Neuronal stem cell (in vitro differentiated cells): ENCODE data around the gene ZNF784.

Experiments used
- DNase-seq: peaks from one replicate; pipeline ENCODE4 v3.0.0-alpha.2; 2013; ENCODE audit warnings: low spot score
- H2AFZ ChIP-seq: one replicate; pipeline ENCODE4 v1.6.1; 2013; ENCODE audit warnings: mild to moderate bottlenecking, low read length, inconsistent platforms
- H2AK5ac ChIP-seq: 2 replicates; pipeline ENCODE4 v1.6.1; 2013; ENCODE audit warnings: low read depth, mild to moderate bottlenecking, inconsistent platforms, low read length, moderate library complexity, mixed read lengths
- H2BK120ac ChIP-seq: 2 replicates; pipeline ENCODE4 v1.6.1; 2013; ENCODE audit warnings: low read depth, mild to moderate bottlenecking, inconsistent platforms, low read length, moderate library complexity, mixed read lengths
- H2BK12ac ChIP-seq: one replicate; pipeline ENCODE4 v1.6.1; 2013; ENCODE audit warnings: low read length, inconsistent platforms
- H2BK15ac ChIP-seq: 2 replicates; pipeline ENCODE4 v1.6.1; 2013; ENCODE audit warnings: mild to moderate bottlenecking, low read length, inconsistent platforms, mixed read lengths
- H2BK5ac ChIP-seq: one replicate; pipeline ENCODE4 v1.6.1; 2013; ENCODE audit warnings: inconsistent platforms, mild to moderate bottlenecking, low read length, moderate library complexity
- H3K14ac ChIP-seq: one replicate; pipeline ENCODE4 v1.6.1; 2013; ENCODE audit warnings: low read length, inconsistent platforms
- H3K18ac ChIP-seq: 2 replicates; pipeline ENCODE4 v1.6.1; 2013; ENCODE audit warnings: low read length, inconsistent platforms
- H3K23ac ChIP-seq: 2 replicates; pipeline ENCODE4 v1.6.1; 2013; ENCODE audit warnings: low read depth, mild to moderate bottlenecking, mixed read lengths, low read length, inconsistent platforms; ENCODE audit not compliant: poor library complexity
- H3K27ac ChIP-seq: replicated peaks from 3 replicates; pipeline ENCODE4 v1.5.1; 2013; ENCODE audit warnings: low read length, inconsistent platforms
- H3K27me3 ChIP-seq, 3 experiments: 2 replicates each; pipeline ENCODE4 v1.6.1; 2013; ENCODE audit warnings: low read length in 3 of 3, mild to moderate bottlenecking in 2 of 3, inconsistent platforms in 1 of 3, low read depth in 1 of 3, mixed read lengths in 1 of 3, moderate library complexity in 1 of 3; ENCODE audit not compliant: control insufficient read depth in 3 of 3, insufficient read depth in 3 of 3
- H3K36me3 ChIP-seq, 2 donors: replicated peaks in 1 of 2; 2 replicates each; pipeline ENCODE4 v1.6.1; 2013; ENCODE audit warnings: low read length in 2 of 2; ENCODE audit not compliant: control insufficient read depth in 2 of 2, insufficient read depth in 2 of 2
- H3K4ac ChIP-seq: 2 replicates; pipeline ENCODE4 v1.6.1; 2013; ENCODE audit warnings: inconsistent platforms, mild to moderate bottlenecking, low read length, moderate library complexity
- H3K4me1 ChIP-seq, 2 donors: 1 replicate in 1 of 2; 2 replicates in 1 of 2; pipeline ENCODE4 v1.6.1; 2013; ENCODE audit warnings: low read length in 2 of 2, low read depth in 1 of 2; ENCODE audit not compliant: control insufficient read depth in 2 of 2, insufficient read depth in 1 of 2
- H3K4me2 ChIP-seq: one replicate; pipeline ENCODE4 v1.6.1; 2013; ENCODE audit warnings: mild to moderate bottlenecking, low read length, inconsistent platforms; ENCODE audit not compliant: insufficient read depth, poor library complexity, severe bottlenecking
- H3K4me3 ChIP-seq, 2 donors: 2 replicates each; pipeline ENCODE4 v1.5.1; 2013; ENCODE audit warnings: low read length in 2 of 2, mild to moderate bottlenecking in 2 of 2, inconsistent platforms in 1 of 2, moderate library complexity in 1 of 2
- H3K79me1 ChIP-seq: one replicate; pipeline ENCODE4 v1.6.1; 2013; ENCODE audit warnings: low read depth, mild to moderate bottlenecking, inconsistent platforms, low read length, moderate library complexity
- H3K9ac ChIP-seq: one replicate; pipeline ENCODE4 v1.6.1; 2013; ENCODE audit warnings: mild to moderate bottlenecking, low read depth, low read length, inconsistent platforms; ENCODE audit not compliant: poor library complexity
- H3K9me3 ChIP-seq, 2 donors: replicated peaks in 1 of 2; 2 replicates each; pipeline versions ENCODE3 to v1.6.1; 2013; ENCODE audit warnings: low read length in 2 of 2, mild to moderate bottlenecking in 2 of 2, inconsistent platforms in 1 of 2, low read depth in 1 of 2, mixed read lengths in 1 of 2, moderate library complexity in 1 of 2; ENCODE audit not compliant: control insufficient read depth in 2 of 2, insufficient read depth in 1 of 2
- H4K8ac ChIP-seq: one replicate; pipeline ENCODE4 v1.6.1; 2013; ENCODE audit warnings: low read depth, mild to moderate bottlenecking, inconsistent platforms, low read length, moderate library complexity
- H4K91ac ChIP-seq: one replicate; pipeline ENCODE4 v1.6.1; 2013; ENCODE audit warnings: low read length, low read depth, mild to moderate bottlenecking, inconsistent platforms; ENCODE audit not compliant: poor library complexity
- WGBS, 2 donors: extraction: QIAGEN DNeasy Blood & Tissue Kit; methylation state at CpG; one replicate each; pipeline ENCODE4 v1.1.7; 2013; ENCODE audit warnings: missing lambda C conversion rate in 2 of 2, mixed read lengths in 1 of 2; ENCODE audit not compliant: insufficient read length in 2 of 2, insufficient replicate concordance in 1 of 2; ENCODE audit errors: extremely low coverage in 2 of 2; 5-methylcytosine and 5-hydroxymethylcytosine counted together

The ZNF784 gene

DNA sequence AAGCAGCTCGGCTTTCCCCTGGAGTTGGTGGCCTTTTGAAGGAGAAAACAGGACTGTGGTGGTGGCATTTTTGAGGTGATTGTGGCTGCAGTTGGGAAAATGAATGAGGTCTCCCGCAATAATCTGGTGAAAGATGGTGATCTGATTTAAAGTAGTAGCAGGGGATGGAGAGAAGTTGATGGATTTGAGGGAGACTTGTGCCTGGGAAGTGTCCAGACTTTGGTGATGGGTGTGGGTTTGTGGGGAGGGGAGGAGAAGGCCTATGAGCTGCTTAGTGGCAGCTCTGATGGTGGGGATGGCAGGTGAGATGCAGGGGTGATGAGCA, 46.6 kb upstream of the ZNF784 start:
- Histone ChIP-seq H2BK5ac (peak overlapping the region; percentile 11), H3K23ac (no peak overlapping the region), H3K4me3 (no peak overlapping the region), H3K27me3 (no peaks in the 10 kb centered on the region), H4K91ac (no peak overlapping the region), H3K18ac (no peak overlapping the region), H3K4me2 (no peak overlapping the region), H4K8ac (no peak overlapping the region), H3K36me3 (peaks cover 52 to 76% of the 10 kb centered on the region in 2 donors), H3K27ac (no peak overlapping the region), H3K9me3 (no peaks in the 10 kb centered on the region), H3K79me1 (peaks cover 32% of the 10 kb centered on the region), H2BK12ac (no peak overlapping the region), H3K14ac (no peak overlapping the region), H3K9ac (no peak overlapping the region), H2AFZ (no peak overlapping the region), H3K4ac (no peak overlapping the region), H2BK120ac (no peak overlapping the region), H2AK5ac (no peak overlapping the region), H3K4me1 (peaks cover 8 to 15% of the 10 kb centered on the region in 2 donors), H2BK15ac (no peak overlapping the region)
- no peak for DNase-seq
- WGBS, 2 donors, result no CpG with 5 or more reads among the region's 2 CpGs

DNA sequence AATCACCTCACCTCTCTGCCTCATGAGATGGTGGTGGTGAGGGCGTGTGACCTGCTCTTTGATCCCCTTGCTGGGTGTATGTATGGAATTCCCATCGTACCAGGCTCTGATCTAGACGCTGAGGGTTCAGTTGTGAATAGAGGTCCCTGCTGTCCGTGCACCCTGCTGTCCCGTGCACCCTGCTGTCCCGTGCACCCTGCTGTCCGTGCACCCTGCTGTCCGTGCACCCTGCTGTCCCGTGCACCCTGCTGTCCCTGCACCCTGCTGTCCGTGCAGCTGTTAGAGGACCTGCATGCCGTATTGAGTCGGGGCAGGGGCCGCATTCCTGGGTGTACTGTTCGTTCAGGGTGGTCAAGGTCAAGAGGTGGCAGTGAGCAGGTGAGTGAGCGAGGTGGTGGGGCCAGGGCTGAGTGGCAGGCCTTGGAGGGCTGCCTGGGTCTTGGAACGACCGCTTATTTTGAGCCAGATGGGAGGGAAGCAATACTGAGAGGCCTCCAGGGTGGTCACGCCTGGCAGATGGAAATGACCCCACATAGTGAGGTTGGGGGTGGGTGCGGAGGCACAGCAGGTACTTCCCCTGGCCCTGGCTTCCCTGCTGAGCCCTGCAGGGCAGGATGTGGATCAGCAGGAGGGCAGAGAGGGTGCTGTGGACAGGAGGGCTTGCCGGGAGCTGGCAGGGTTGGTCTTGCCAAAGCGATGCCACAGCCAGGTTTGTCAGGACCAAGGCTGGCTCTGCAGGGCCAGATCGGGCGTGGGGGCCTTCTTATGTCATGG, 46.1 kb upstream of the ZNF784 start:
- Histone ChIP-seq H2BK120ac (peak overlapping the region; percentile 96), H3K9ac (peak overlapping the region; percentile 96), H3K4me3 (peak overlapping the region in 1 of 2 donors; percentile 4), H2BK12ac (peak overlapping the region; percentile 100), H4K91ac (peak overlapping the region; percentile 100), H3K4me1 (peaks cover 5 to 13% of the 10 kb centered on the region in 2 donors), H3K4me2 (peak overlapping the region; percentile 25), H3K4ac (peak overlapping the region; percentile 100), H2BK15ac (peak overlapping the region; percentile 89), H3K27ac (no peak overlapping the region), H3K23ac (peak overlapping the region; percentile 100), H2AK5ac (peak overlapping the region; percentile 95), H3K79me1 (peaks cover 35% of the 10 kb centered on the region), H3K14ac (peak overlapping the region; percentile 100), H2BK5ac (peak overlapping the region; percentile 11), H3K9me3 (no peaks in the 10 kb centered on the region), H3K36me3 (peaks cover 55 to 81% of the 10 kb centered on the region in 2 donors), H3K18ac (peak overlapping the region; percentile 99), H2AFZ (no peak overlapping the region), H4K8ac (peak overlapping the region; percentile 100), H3K27me3 (no peaks in the 10 kb centered on the region)
- DNase-seq, result no peak
- WGBS, 2 donors, result no CpG with 5 or more reads among the region's 23 CpGs

DNA sequence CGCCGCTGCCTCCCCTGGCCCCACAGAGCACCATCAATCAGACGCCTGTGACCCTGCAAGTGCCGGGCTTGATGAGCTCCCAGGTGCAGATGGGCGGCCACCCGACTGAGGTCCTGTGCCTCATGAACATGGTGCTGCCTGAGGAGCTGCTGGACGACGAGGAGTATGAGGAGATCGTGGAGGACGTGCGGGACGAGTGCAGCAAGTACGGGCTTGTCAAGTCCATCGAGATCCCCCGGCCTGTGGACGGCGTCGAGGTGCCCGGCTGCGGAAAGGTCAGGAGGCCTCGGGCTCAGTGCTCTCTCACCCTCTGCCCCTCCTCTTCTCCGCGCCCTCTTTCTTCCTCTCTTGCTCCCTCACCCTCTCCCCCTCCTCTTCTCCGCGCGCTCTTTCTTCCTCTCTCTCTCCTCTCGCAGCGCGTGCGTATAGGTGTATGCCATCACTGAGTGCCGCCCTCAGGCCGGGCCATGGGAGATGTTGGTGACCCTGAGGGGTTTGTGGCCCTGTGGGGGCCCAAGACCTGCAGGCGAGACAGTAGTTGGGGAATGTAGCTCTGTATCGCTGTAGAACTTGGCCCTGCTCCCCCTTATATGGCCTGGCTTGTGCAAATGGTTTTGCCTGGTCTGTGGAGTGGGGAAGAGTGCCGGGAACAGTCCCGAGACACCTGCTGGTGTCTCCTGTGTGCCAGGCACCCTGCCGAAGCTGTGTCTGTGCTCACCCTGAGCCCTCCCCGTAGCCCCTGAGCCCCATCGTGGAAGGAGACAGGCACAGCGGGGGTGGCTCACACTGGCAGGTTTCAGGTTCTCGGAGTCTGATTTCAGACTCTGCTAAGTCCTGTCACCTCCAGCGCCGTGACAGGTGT, 45.3 kb upstream of the ZNF784 start:
- Histone ChIP-seq H3K4me2 (no peak overlapping the region), H3K79me1 (peaks cover 39% of the 10 kb centered on the region), H3K36me3 (peaks cover 55 to 87% of the 10 kb centered on the region in 2 donors), H2BK5ac (peak overlapping the region; percentile 11), H3K23ac (no peak overlapping the region), H2BK15ac (peak overlapping the region; percentile 89), H3K4me3 (no peak overlapping the region), H3K18ac (no peak overlapping the region), H3K4me1 (peaks cover 5 to 10% of the 10 kb centered on the region in 2 donors), H3K27ac (no peak overlapping the region), H4K91ac (no peak overlapping the region), H3K4ac (no peak overlapping the region), H3K14ac (no peak overlapping the region), H2AK5ac (peak overlapping the region; percentile 95), H3K9ac (peak overlapping the region; percentile 70), H2AFZ (no peak overlapping the region), H2BK12ac (peak overlapping the region; percentile 100), H3K9me3 (no peaks in the 10 kb centered on the region), H3K27me3 (no peaks in the 10 kb centered on the region), H2BK120ac (peak overlapping the region; percentile 96), H4K8ac (peak overlapping the region; percentile 82)
- DNase-seq, result no peak
- WGBS, 2 donors, result no CpG with 5 or more reads among the region's 43 CpGs
